ENCODE data around the gene TMX1.

TMX1 gene

GRCh38 chr14:51261151-51261550 lies 21.1 kb downstream of the TMX1 start:
- Histone ChIP-seq H3K9me2 (replicated peaks; ENCODE audit: insufficient read depth, low read length) (no peaks in the 10 kb centered on the region), H3K4me3 (ENCODE audit: insufficient read depth, low read length, poor library complexity, severe bottlenecking) (no peak overlapping the region), H4K20me1 (ENCODE audit: low read depth, low read length) (no peaks in the 10 kb centered on the region), H3K79me2 (ENCODE audit: insufficient read depth, low read length) (no peaks in the 10 kb centered on the region), H2AFZ (ENCODE audit: low read depth, low read length, severe bottlenecking) (no peak overlapping the region), H3K9me3 (ENCODE audit: insufficient read depth, low read length) (no peaks in the 10 kb centered on the region), H3K9ac (ENCODE audit: low read length) (no peak overlapping the region), H3K27ac (ENCODE audit: low read depth, low read length) (no peak overlapping the region), H3K4me2 (ENCODE audit: low read depth, low read length, poor library complexity, severe bottlenecking) (no peak overlapping the region), H3K36me3 (ENCODE audit: low read length) (peaks cover 22% of the 10 kb centered on the region), H3F3A (ENCODE audit: insufficient read depth) (no peaks in the 10 kb centered on the region), H3K27me3 (ENCODE audit: low read length) (no peaks in the 10 kb centered on the region)
- TF ChIP-seq EZH2phosphoT487 (conservative IDR thresholded peaks at IDR 0.05; ENCODE audit: low read length) (no peak), CTCF (IDR thresholded peaks at IDR 0.05; ENCODE audit: insufficient read depth, low read length, poor library complexity, severe bottlenecking) (no peak)

DNA sequence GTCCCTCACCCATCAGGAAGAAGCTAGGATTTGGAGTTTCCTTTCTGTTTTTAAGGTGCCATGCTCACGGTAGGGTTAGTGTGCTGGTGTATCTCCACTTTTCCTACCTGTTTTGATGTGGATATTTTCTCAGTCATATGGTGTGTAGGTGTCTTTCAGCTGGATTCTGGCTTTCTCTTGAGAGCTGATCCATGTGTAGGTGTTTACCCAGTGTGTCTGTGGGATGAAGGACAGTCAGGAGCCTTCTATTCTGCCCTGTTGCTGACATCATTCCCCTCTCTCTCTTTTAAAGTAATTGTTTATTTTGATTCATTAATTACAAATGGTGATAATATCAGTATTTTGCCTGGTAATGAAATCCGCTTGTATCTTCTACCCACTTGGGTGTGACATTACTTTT lies 22.8 kb downstream of the TMX1 start:
- TF ChIP-seq EZH2phosphoT487 (conservative IDR thresholded peaks at IDR 0.05; ENCODE audit: low read length) (no peak), CTCF (IDR thresholded peaks at IDR 0.05; ENCODE audit: insufficient read depth, low read length, poor library complexity, severe bottlenecking) (no peak)
- Histone ChIP-seq H3K9me3 (ENCODE audit: insufficient read depth, low read length) (no peaks in the 10 kb centered on the region), H3K79me2 (ENCODE audit: insufficient read depth, low read length) (no peaks in the 10 kb centered on the region), H3K9ac (ENCODE audit: low read length) (no peak overlapping the region), H3F3A (ENCODE audit: insufficient read depth) (no peaks in the 10 kb centered on the region), H3K4me2 (ENCODE audit: low read depth, low read length, poor library complexity, severe bottlenecking) (no peak overlapping the region), H3K27ac (ENCODE audit: low read depth, low read length) (no peak overlapping the region), H3K9me2 (replicated peaks; ENCODE audit: insufficient read depth, low read length) (no peaks in the 10 kb centered on the region), H4K20me1 (ENCODE audit: low read depth, low read length) (no peaks in the 10 kb centered on the region), H3K36me3 (ENCODE audit: low read length) (peaks cover 8% of the 10 kb centered on the region), H3K27me3 (ENCODE audit: low read length) (no peaks in the 10 kb centered on the region), H3K4me3 (ENCODE audit: insufficient read depth, low read length, poor library complexity, severe bottlenecking) (no peak overlapping the region), H2AFZ (ENCODE audit: low read depth, low read length, severe bottlenecking) (no peak overlapping the region)

- Histone ChIP-seq H3K4me3 (ENCODE audit: insufficient read depth, low read length, poor library complexity, severe bottlenecking) (no peak overlapping the region), H3K27me3 (ENCODE audit: low read length) (no peaks in the 10 kb centered on the region), H3K4me2 (ENCODE audit: low read depth, low read length, poor library complexity, severe bottlenecking) (no peak overlapping the region), H3K9me2 (replicated peaks; ENCODE audit: insufficient read depth, low read length) (no peaks in the 10 kb centered on the region), H2AFZ (ENCODE audit: low read depth, low read length, severe bottlenecking) (no peak overlapping the region), H4K20me1 (ENCODE audit: low read depth, low read length) (no peaks in the 10 kb centered on the region), H3K9me3 (ENCODE audit: insufficient read depth, low read length) (no peaks in the 10 kb centered on the region), H3K36me3 (ENCODE audit: low read length) (no peaks in the 10 kb centered on the region), H3K27ac (ENCODE audit: low read depth, low read length) (no peak overlapping the region), H3K79me2 (ENCODE audit: insufficient read depth, low read length) (no peaks in the 10 kb centered on the region), H3F3A (ENCODE audit: insufficient read depth) (no peaks in the 10 kb centered on the region), H3K9ac (ENCODE audit: low read length) (no peak overlapping the region)
- TF ChIP-seq EZH2phosphoT487 (conservative IDR thresholded peaks at IDR 0.05; ENCODE audit: low read length), result no peak
- no peak for TF ChIP-seq CTCF (IDR thresholded peaks at IDR 0.05; ENCODE audit: insufficient read depth, low read length, poor library complexity, severe bottlenecking)
These were observed 29.6 kb downstream of the TMX1 start for GRCh38 chr14:51269634-51270033.
